Fibroblast of peridontal ligament (primary cell): ENCODE measurements around the gene ARHGAP26.

ENCODE experiments used
- DNase-seq: peaks from one replicate; pipeline ENCODE4 v3.0.0-alpha.2; 2010; ENCODE audit errors: extremely low read depth

Gene ARHGAP26

DNA sequence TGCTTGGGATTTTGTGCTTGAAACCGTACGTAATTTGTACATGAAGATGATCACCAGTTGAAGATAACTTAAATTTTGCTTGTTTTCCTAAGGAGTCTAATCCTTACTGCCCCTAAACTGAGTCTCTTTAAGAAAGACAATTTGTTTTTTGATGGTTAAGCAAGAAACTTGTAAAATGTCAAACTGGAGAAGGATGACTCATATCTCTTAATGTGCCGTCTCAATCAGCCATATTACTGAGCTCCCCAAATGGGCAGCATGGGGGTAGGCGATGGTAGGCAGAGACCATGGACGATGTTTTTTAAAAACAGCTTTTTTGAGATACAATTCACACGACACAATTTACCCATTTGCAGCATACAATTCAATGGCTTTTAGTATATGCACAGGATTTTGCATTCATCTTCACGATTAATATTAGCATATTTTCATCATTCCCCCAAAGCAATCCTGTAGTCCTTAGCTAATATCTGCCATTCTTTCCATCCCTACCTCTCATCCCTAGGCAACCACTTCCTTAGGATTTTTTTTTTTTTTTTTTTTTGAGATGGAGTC is 14.3 kb downstream of the ARHGAP26 start:
- no peak for DNase-seq

GRCh38 chr5:142785206-142785605 is 15.0 kb downstream of the ARHGAP26 start:
- DNase-seq: no peak

GRCh38 chr5:142789206-142789605 is 19.0 kb downstream of the ARHGAP26 start:
- no peak for DNase-seq

DNA sequence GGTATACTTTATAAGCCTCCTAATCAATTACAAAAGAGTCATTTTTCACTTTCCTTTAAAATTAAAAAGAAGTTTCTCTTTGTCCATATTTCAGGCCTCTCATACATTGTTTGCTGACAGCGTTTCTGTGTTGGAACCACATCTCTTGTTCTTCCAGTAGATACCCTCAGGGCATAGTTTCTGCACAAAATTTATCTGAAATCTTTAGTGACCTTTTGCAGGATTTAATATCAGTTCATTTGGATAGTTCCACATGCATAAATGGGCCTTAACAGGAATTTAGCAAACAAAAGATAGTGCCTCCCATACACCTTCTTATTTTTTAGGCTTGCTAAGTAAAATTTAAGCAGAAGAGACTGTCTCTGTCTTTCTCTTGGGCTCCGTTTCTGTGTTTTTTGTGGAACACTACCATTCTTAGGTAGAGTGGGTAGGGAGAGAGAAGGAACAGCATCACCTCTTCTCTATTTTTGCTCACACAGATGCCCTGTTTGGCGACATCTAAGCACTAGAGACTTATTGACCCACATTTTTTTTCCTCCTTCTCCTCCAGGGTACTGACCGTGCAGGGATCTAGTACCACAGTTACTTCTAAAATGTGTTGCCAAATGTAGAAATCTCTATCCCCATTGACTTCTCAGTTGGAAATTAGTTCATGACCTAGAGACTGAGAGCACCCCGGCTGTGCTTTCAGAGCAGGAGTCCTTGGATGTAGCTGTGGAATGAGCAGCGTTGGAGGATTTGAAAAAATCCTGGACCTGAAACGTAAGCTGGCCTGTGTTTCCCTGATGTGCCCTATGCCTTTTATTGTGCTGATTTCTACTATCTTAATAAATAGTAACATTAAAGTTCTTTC is 22.1 kb downstream of the ARHGAP26 start:
- DNase-seq: no peak

GRCh38 chr5:142792865-142793232 is 22.7 kb downstream of the ARHGAP26 start:
- DNase-seq: no peak

DNA sequence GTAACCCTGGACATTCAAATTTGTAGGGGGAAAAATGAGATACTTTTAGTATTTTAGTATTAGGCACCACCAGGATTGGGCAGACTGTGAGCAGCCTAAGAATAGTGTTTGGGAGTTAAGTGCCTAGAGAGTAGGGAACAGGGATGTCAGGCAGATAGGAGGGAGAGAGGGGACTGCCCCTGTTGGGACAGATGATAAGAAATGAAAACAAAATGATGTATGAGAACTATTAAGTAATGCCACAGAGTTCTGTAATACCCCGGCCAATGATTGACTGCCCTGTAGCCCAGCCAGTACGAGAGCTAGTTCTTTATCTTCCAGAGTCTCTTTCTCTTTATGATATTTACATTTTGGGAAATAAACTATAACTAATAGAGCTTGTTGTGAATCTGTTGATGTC is 24.4 kb downstream of the ARHGAP26 start:
- no peak for DNase-seq

DNA sequence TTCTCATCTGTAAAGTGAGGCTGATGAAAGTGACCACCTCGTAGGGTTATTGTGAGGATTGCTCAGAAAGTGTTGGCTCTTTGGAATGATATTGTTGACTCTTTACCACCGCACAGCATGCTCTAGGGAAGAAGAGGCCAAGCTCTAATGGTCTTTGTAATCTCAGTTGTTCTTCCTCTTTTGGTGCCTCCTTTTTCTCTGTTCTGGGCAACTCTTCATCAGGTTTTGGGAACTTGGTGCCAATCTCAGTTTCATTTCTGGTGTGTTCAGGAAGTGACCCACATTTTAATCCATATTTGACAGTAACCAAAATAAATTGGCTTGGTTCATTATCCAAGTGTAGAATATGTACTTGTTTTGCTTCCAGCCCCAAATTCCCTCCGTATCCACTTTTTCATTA is 25.1 kb downstream of the ARHGAP26 start:
- no peak for DNase-seq

- no peak for DNase-seq
Measured at GRCh38 chr5:142796492-142797109, 26.4 kb downstream of the ARHGAP26 start.

GRCh38 chr5:142797420-142797819 is 27.2 kb downstream of the ARHGAP26 start:
- no peak for DNase-seq

DNA sequence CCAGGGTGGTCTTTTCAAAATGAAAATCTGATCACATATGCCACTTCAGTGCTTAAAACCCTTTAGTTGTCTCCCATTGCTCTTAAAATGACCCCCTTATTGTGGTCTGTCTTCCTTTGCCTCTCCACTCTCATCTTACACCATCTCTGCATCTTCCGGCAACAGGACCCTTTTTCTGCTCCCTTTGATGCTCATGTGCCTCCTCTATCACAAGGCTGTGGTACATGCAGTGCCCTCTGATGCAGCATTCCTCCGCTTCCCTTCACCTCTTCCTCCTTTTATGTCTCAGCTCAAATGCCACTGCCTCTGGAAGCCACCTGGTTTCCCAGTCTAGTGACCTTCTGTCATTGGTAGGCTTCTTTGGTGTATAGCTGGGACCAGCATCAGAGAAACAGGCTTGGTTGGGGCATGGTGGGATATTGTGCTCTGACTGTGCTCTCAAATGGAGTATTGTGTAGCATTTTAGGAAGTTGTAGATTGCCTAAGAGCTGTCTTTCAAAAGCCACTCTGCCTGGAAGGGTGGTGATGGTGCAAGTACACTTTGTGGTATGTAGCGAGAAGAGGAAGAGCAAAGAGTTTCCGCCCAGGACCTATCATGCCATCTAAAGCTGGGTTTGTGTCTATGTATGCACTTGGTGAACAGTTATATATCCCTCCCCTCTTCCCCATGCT is 28.1 kb downstream of the ARHGAP26 start:
- DNase-seq: no peak

GRCh38 chr5:142800776-142801494 is 30.8 kb downstream of the ARHGAP26 start:
- DNase-seq: no peak

- no peak for DNase-seq
Measured at GRCh38 chr5:142801495-142801871, 31.3 kb downstream of the ARHGAP26 start.

GRCh38 chr5:142803428-142804125 is 33.4 kb downstream of the ARHGAP26 start:
- DNase-seq: no peak

GRCh38 chr5:142805339-142805738 is 35.2 kb downstream of the ARHGAP26 start:
- DNase-seq: no peak

DNA sequence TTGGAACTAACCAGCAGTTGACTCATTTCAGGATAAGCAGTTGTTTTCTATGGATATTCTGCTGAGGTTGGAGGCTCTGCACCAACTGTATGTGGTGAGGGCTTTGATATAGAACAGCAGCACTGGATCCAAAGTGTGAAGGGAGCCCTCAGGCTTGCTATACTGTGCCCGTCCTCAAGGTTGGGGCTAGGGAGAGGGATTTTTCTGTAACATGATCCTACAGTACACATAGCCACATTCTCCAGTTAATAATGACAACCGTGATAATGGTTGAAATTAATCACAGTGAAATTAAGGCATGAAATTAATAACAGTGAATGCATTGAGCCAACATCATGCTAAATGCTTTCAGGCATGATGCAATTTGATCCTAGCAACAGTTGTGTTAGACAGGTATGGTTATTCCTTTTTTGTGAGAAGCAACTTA is 36.7 kb downstream of the ARHGAP26 start:
- DNase-seq: no peak

GRCh38 chr5:142807372-142807911 is 37.3 kb downstream of the ARHGAP26 start:
- DNase-seq: no peak

DNA sequence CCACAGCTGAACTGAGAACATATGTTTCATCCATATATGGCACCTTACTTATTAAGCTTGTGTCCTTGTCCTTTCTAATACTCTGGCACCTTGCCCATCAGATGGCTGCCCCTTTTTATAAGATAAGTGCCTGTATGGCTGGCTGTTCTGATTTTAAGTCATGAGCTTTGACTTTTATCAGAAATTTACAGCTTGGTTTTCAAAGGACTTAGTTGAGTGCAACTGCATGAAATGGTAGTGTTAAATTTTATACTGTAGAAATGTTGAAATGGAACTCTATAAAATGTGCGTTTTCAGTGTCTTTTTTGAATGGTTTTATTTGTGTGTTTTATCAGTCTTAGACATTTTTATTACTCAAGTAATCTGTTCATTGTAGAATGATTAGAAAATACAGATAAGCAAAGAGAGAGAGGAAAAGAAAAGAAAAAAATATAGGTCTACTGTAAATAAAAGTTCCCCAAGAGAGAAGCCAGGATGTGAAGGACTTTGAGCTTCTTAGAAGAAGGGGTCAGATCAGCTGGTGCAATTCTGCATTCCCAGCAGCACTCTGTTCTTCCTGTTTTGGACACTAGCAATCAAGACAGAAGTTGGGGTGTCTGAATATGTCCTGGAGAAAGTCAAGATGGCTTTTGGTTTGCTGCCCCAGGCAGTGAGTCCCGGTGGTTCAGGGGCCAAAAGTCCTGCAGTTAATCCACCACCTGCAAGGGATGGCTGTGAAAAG is 38.9 kb downstream of the ARHGAP26 start:
- DNase-seq: no peak

GRCh38 chr5:142810081-142810480 is 39.9 kb downstream of the ARHGAP26 start:
- no peak for DNase-seq

GRCh38 chr5:142810743-142811290 is 40.6 kb downstream of the ARHGAP26 start:
- no peak for DNase-seq
